ENCODE measurements around the gene SORBS2.

The SORBS2 gene

DNA sequence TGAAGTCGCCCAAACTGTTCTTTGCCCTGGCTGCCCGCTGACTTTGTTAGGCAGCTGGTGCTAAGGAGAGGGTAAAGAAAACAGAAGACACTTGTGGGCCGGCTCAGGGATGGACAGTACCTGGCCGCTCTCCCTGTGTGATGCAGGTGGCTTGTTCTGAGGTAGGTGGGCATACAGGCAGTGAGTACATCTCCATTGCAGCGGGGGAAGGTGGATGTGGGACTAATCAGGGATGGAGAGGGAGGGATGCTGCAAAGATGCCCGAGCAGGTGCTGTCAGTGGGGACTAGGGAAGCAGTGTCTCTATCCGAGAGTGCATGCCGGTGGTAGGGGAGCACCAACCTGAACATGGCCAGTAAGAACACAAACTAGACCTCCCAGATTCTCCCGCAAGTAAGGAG lies 67.0 kb downstream of the SORBS2 start:
- H3K4me3 ChIP-seq (ENCODE audit: low read depth, low read length), result no peak overlapping the region
- DNase-seq (ENCODE audit: low read depth), result no peak
- TF ChIP-seq, protein P1, sequence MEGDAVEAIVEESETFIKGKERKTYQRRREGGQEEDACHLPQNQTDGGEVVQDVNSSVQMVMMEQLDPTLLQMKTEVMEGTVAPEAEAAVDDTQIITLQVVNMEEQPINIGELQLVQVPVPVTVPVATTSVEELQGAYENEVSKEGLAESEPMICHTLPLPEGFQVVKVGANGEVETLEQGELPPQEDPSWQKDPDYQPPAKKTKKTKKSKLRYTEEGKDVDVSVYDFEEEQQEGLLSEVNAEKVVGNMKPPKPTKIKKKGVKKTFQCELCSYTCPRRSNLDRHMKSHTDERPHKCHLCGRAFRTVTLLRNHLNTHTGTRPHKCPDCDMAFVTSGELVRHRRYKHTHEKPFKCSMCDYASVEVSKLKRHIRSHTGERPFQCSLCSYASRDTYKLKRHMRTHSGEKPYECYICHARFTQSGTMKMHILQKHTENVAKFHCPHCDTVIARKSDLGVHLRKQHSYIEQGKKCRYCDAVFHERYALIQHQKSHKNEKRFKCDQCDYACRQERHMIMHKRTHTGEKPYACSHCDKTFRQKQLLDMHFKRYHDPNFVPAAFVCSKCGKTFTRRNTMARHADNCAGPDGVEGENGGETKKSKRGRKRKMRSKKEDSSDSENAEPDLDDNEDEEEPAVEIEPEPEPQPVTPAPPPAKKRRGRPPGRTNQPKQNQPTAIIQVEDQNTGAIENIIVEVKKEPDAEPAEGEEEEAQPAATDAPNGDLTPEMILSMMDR (IDR thresholded peaks at IDR 0.05; ENCODE audit: insufficient read depth, low read depth, low read length, missing control alignments), result no peak

DNA sequence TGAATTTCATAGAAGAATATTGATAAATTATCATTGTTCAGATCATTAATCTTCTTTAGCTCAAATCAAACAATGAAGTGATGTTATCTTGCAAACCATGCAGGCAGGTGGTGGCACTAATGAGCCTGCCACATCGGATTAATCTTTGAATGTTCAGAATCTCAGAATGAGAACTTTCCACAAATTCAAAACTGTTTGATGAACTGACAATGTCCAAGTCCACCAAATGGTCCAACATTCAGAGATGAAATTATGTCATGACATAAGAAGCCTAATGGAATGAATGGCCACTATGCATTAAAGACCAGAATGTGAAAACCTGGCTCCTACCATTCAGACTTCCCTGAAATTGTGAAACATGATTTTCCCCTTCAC lies 67.5 kb downstream of the SORBS2 start:
- H3K4me3 ChIP-seq (ENCODE audit: low read depth, low read length), result no peak overlapping the region
- no peak for DNase-seq (ENCODE audit: low read depth)
- TF ChIP-seq, protein P1 (IDR thresholded peaks at IDR 0.05; ENCODE audit: insufficient read depth, low read depth, low read length, missing control alignments), result no peak

DNA sequence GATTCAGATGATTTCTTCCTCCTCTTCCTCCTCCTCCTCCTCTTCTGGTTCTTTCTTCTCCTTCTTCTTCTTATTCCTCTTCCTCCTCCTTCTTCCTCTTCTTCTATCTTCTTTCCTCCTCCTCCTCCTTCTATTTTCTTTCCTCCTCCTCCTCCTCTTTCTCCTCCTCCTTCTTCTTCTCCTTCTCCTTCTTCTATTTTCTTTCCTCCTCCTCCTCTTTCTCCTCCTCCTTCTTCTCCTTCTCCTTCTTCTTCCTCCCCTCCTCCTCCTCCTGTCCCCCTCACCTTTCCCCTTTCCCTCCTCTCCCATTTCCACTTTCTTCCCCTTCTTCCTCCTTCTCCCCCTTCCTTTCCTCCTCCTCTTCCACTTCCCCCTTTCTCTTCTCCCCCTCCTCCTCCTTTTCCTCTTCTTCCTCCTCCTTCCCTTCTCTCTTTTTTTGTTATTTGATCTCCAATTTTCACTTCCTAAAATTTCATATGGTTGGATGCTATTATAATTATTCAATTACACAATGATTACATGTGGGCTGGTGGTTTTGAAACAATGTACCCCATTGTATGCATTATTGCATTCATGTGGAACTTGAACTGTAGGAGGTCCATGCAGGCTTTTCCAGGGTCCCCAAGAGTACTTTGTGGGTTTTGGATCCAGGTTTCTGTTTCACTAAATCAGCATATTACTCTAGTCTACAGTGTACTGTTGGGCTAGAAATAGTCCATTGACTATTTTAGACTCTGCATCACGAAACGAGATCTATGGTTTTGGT lies 68.1 kb downstream of the SORBS2 start:
- TF ChIP-seq, protein P1 (IDR thresholded peaks at IDR 0.05; ENCODE audit: insufficient read depth, low read depth, low read length, missing control alignments), result no peak
- no peak overlapping the region for H3K4me3 ChIP-seq (ENCODE audit: low read depth, low read length)
- no peak for DNase-seq (ENCODE audit: low read depth)

DNA sequence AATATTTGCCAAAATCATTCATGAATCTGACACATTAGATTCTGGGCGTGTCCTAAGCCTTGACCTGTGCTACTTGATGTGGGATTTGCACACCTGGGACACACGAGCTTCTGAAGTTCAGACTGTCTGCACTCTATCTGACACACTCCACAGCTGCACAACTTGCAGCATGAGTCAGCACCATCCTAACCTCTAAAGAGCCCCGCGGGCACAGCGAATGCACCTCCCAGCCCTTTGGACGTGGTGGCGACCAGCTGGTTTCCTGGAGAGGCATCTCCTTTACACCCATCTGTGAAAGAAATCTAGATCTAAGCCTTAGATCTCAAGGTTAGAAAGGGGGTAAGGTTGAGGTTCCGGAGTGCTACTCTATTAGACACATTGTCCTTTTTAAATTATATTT lies 69.2 kb downstream of the SORBS2 start:
- peak; percentile 28 for DNase-seq (ENCODE audit: low read depth)
- TF ChIP-seq, protein P1 (IDR thresholded peaks at IDR 0.05; ENCODE audit: insufficient read depth, low read depth, low read length, missing control alignments), result no peak
- H3K4me3 ChIP-seq (ENCODE audit: low read depth, low read length), result no peak overlapping the region

DNA sequence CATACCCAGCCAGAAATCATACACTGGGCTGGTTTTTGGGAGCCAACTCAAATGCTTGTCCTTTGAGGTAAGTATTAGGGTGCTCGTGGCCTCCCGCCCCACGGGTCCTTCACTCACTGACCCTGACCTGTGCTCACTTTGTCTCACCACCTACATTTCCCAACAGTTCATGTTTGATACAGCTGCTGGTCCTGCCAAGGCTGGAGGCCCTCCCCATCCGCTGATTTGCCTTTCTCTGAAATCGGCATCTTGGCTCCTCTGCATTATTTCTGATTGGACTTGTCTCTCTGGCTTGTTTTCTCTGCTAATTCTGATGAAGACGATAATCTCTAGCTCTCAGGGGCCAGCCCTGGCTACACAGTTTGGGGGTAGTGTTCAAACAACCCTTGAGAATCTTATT lies 70.2 kb downstream of the SORBS2 start:
- H3K4me3 ChIP-seq (ENCODE audit: low read depth, low read length), result no peak overlapping the region
- TF ChIP-seq, protein P1 (IDR thresholded peaks at IDR 0.05; ENCODE audit: insufficient read depth, low read depth, low read length, missing control alignments), result no peak
- DNase-seq (ENCODE audit: low read depth), result no peak

DNA sequence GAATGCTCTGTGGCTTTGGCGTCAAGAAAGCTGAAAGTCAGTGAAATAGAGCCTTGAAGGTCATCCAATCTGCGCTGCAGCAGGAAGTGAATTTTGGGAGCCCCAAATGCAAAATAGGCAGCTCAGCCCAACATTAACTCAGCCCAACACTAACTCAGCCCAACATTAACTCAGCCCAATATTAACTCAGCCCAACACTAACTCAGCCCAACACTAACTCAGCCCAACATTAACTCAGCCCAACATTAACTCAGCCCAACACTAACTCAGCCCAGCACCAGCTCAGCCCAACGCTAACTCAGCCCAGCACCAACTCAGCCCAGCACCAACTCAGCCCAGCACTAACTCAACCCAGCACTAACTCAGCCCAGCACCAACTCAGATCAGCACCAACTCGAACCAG lies 71.5 kb downstream of the SORBS2 start:
- TF ChIP-seq, protein P1 (IDR thresholded peaks at IDR 0.05; ENCODE audit: insufficient read depth, low read depth, low read length, missing control alignments), result no peak
- DNase-seq (ENCODE audit: low read depth), result peak; percentile 50
- no peak overlapping the region for H3K4me3 ChIP-seq (ENCODE audit: low read depth, low read length)

DNA sequence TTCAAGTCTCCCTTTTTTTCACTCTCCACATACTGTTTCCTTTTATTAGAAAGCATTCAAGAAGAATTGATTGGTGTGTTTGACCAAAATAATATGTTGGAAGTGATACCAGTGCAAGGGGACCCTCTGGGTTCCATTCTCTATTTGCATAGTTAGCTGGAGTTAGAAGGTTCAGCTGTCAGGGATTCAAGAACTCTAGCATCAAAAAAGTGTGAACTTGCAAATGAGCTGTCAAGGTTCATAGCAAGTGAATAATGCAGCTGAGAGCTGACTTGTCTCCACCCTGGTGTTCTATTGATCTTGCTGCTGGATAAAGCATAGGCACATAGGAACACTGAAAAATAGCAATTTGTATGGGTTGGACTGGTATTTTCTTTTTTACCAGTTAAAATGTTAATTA lies 73.2 kb downstream of the SORBS2 start:
- no peak overlapping the region for H3K4me3 ChIP-seq (ENCODE audit: low read depth, low read length)
- DNase-seq (ENCODE audit: low read depth), result peak; percentile 30
- TF ChIP-seq, protein P1 (IDR thresholded peaks at IDR 0.05; ENCODE audit: insufficient read depth, low read depth, low read length, missing control alignments), result no peak
